H9 (cell line): ENCODE measurements around the gene FEM1B. TPM values are rescaled to one million over a fixed set of nuclear protein-coding genes. Genes with fewer than 3 reads are reported as not detected.

Experiments
- DNase-seq: peaks from one replicate; pipeline ENCODE4 v3.0.0-alpha.2; 2017
- H2AFZ ChIP-seq: one replicate; pipeline ENCODE4 v1.6.1; 2013; ENCODE audit warnings: mild to moderate bottlenecking, low read length, control low read depth, moderate library complexity
- H2AK5ac ChIP-seq: 2 replicates; pipeline ENCODE4 v1.6.1; 2013; ENCODE audit warnings: low read length, control low read depth, mixed read lengths; ENCODE audit not compliant: insufficient read length
- H2BK120ac ChIP-seq: one replicate; pipeline ENCODE4 v1.6.1; 2013; ENCODE audit warnings: low read depth, mild to moderate bottlenecking, low read length, control low read depth, inconsistent platforms; ENCODE audit not compliant: poor library complexity, severe bottlenecking
- H2BK12ac ChIP-seq: 2 replicates; pipeline ENCODE4 v1.6.1; 2013; ENCODE audit warnings: low read length, control low read depth, mixed read lengths, low read depth; ENCODE audit not compliant: insufficient read length
- H2BK15ac ChIP-seq: 2 replicates; pipeline ENCODE4 v1.6.1; 2013; ENCODE audit warnings: low read depth, low read length, control low read depth
- H2BK20ac ChIP-seq: one replicate; pipeline ENCODE4 v1.6.1; 2013; ENCODE audit warnings: low read depth, mild to moderate bottlenecking, low read length, control low read depth, inconsistent platforms; ENCODE audit not compliant: poor library complexity, severe bottlenecking
- H2BK5ac ChIP-seq: 2 replicates; pipeline ENCODE4 v1.6.1; 2013; ENCODE audit warnings: low read length, control low read depth, mixed read lengths; ENCODE audit not compliant: insufficient read length
- H3K14ac ChIP-seq: 2 replicates; pipeline ENCODE4 v1.6.1; 2013; ENCODE audit warnings: low read length, control low read depth; ENCODE audit not compliant: insufficient read depth
- H3K18ac ChIP-seq: 2 replicates; pipeline ENCODE4 v1.6.1; 2013; ENCODE audit warnings: low read depth, mild to moderate bottlenecking, mixed read lengths, low read length, control low read depth; ENCODE audit not compliant: insufficient read length
- H3K23ac ChIP-seq: 2 replicates; pipeline ENCODE4 v1.6.1; 2013; ENCODE audit warnings: low read length, control low read depth, mixed read lengths, low read depth; ENCODE audit not compliant: insufficient read length
- H3K23me2 ChIP-seq: 2 replicates; pipeline ENCODE4 v1.6.1; 2013; ENCODE audit warnings: low read depth, mild to moderate bottlenecking, mixed read lengths, low read length, control low read depth; ENCODE audit not compliant: insufficient read length, poor library complexity, severe bottlenecking
- H3K27ac ChIP-seq: 2 replicates; pipeline ENCODE4 v1.5.1; 2013; ENCODE audit warnings: low read length, control low read depth, mixed read lengths, low read depth; ENCODE audit not compliant: insufficient read length
- H3K27me3 ChIP-seq: 2 replicates; pipeline ENCODE4 v1.6.1; 2013; ENCODE audit warnings: low read length, control low read depth, inconsistent platforms; ENCODE audit not compliant: insufficient read depth
- H3K4ac ChIP-seq: 2 replicates; pipeline ENCODE4 v1.6.1; 2013; ENCODE audit warnings: low read depth, mild to moderate bottlenecking, control low read depth, inconsistent platforms, low read length, moderate library complexity
- H3K4me1 ChIP-seq: 2 replicates; pipeline ENCODE4 v1.6.1; 2013; ENCODE audit warnings: low read length, control low read depth, inconsistent platforms; ENCODE audit not compliant: insufficient read depth
- H3K4me2 ChIP-seq: 2 replicates; pipeline ENCODE4 v1.6.1; 2013; ENCODE audit warnings: low read length, control low read depth, mixed read lengths; ENCODE audit not compliant: insufficient read length, insufficient read depth
- H3K56ac ChIP-seq: 2 replicates; pipeline ENCODE4 v1.6.1; 2013; ENCODE audit warnings: low read depth, mild to moderate bottlenecking, mixed read lengths, low read length, control low read depth; ENCODE audit not compliant: insufficient read length
- H3K79me1 ChIP-seq: 2 replicates; pipeline ENCODE4 v1.6.1; 2013; ENCODE audit warnings: low read depth, mild to moderate bottlenecking, moderate library complexity, low read length, control low read depth, inconsistent platforms; ENCODE audit not compliant: insufficient read depth, poor library complexity, severe bottlenecking
- H3K79me2 ChIP-seq: 2 replicates; pipeline ENCODE4 v1.6.1; 2013; ENCODE audit warnings: low read length, control low read depth, inconsistent platforms; ENCODE audit not compliant: insufficient read depth
- H3K9ac ChIP-seq: 2 replicates; pipeline ENCODE4 v1.6.1; 2013; ENCODE audit warnings: low read length, control low read depth, mixed read lengths; ENCODE audit not compliant: insufficient read length; ENCODE audit errors: extremely low read depth
- H3K9me3 ChIP-seq: one replicate; pipeline ENCODE4 v1.6.1; 2013; ENCODE audit warnings: low read depth, low read length, inconsistent platforms; ENCODE audit not compliant: control insufficient read depth
- H3T11ph ChIP-seq: one replicate; pipeline ENCODE4 v1.6.1; 2013; ENCODE audit warnings: mild to moderate bottlenecking, low read length, control low read depth, inconsistent platforms
- H4K20me1 ChIP-seq: one replicate; pipeline ENCODE4 v1.6.1; 2013; ENCODE audit not compliant: control insufficient read depth, insufficient read length, insufficient read depth
- H4K5ac ChIP-seq: 2 replicates; pipeline ENCODE4 v1.6.1; 2013; ENCODE audit warnings: low read depth, mild to moderate bottlenecking, mixed read lengths, low read length, control low read depth; ENCODE audit not compliant: insufficient read length
- H4K8ac ChIP-seq: replicated peaks from 2 replicates; pipeline ENCODE4 v1.6.1; 2013; ENCODE audit warnings: low read length, control low read depth, mixed read lengths, low read depth; ENCODE audit not compliant: insufficient read length
- H4K91ac ChIP-seq: 2 replicates; pipeline ENCODE4 v1.6.1; 2013; ENCODE audit warnings: low read depth, mild to moderate bottlenecking, moderate library complexity, mixed read lengths, low read length, control low read depth; ENCODE audit not compliant: insufficient read length
- H3K27ac Mint-ChIP-seq, 3 experiments: 2 replicates in 2 of 3; 3 replicates in 1 of 3; pipeline ENCODE4 v1.8.0; 2020 to 2021; ENCODE audit warnings: mixed read lengths in 3 of 3, mild to moderate bottlenecking in 1 of 3, moderate library complexity in 1 of 3
- H3K27me3 Mint-ChIP-seq: 2 replicates; pipeline ENCODE4 v1.8.0; 2021; ENCODE audit warnings: low read depth, mild to moderate bottlenecking, moderate library complexity, mixed read lengths
- H3K36me3 Mint-ChIP-seq, 3 experiments: 2 replicates in 2 of 3; 3 replicates in 1 of 3; pipeline ENCODE4 v1.8.0; 2020 to 2021; ENCODE audit warnings: low read depth in 3 of 3, mixed read lengths in 3 of 3; ENCODE audit not compliant: insufficient read depth in 1 of 3
- H3K4me1 Mint-ChIP-seq, 2 experiments: 2 replicates each; pipeline ENCODE4 v1.8.0; 2020; ENCODE audit warnings: mixed read lengths in 2 of 2
- H3K4me3 Mint-ChIP-seq, 2 experiments: 2 replicates in 1 of 2; 3 replicates in 1 of 2; pipeline ENCODE4 v1.8.0; 2020 to 2021; ENCODE audit warnings: mild to moderate bottlenecking in 2 of 2, mixed read lengths in 2 of 2, moderate library complexity in 1 of 2
- H3K9me3 Mint-ChIP-seq, 2 experiments: 2 replicates in 1 of 2; 3 replicates in 1 of 2; pipeline ENCODE4 v1.8.0; 2020; ENCODE audit warnings: mild to moderate bottlenecking in 2 of 2, mixed read lengths in 2 of 2, moderate library complexity in 1 of 2
- WGBS: extraction: QIAGEN DNeasy Blood & Tissue Kit; methylation state at CpG from one replicate; pipeline ENCODE4 v1.1.7; 2013; ENCODE audit warnings: missing lambda C conversion rate, low lambda C conversion rate, mixed read lengths; ENCODE audit not compliant: insufficient read length; ENCODE audit errors: extremely low coverage; 5-methylcytosine and 5-hydroxymethylcytosine counted together
- total RNA-seq: library from RNA; stranded (reverse); gene quantifications from 2 replicates; pipeline ENCODE4 v1.2.1, GENCODE V29; 2021
- TF ChIP-seq, protein P1 (sequence below): fragments of 200-600 bp; sonication (generic); conservative IDR thresholded peaks from 3 replicates; pipeline ENCODE4 v1.8.0; 2021; ENCODE audit warnings: antibody characterized with exemption, mild to moderate bottlenecking

The FEM1B gene
- total RNA-seq, 1 experiment from 2014 or later: 77.9 TPM

DNA sequence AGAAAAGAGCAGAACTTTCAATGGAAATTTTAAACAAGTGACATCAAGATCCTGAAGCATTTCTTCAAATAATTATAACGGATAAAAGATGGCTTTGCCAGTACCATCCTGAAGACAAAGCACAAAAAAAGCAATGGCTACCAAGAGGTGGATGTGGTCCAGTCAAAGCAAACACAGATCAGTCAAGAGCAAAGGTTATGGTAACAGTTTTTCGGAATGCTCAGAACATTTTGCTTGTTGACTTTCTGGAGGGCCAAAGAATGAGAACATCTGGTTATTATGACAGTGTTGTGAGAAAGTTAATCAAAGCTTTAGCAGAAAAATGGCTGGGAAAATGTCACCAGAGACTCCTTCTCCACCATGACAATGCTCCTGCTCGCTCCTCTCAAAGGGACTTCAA lies 31.5 kb downstream of the FEM1B start:
- no peaks in the 10 kb centered on the region for H3K23me2 ChIP-seq
- no CpG with 5 or more reads among the region's 3 CpGs for WGBS
- Mint-ChIP-seq H3K9me3 (no peaks in the 10 kb centered on the region), H3K4me1 (peaks cover 41 to 61% of the 10 kb centered on the region in 2 experiments), H3K27ac (no peak overlapping the region), H3K4me3 (no peak overlapping the region), H3K36me3 (no peaks in the 10 kb centered on the region), H3K27me3 (peaks cover 2% of the 10 kb centered on the region; the same call in 1 of the 2 replicates)
- no peak overlapping the region for H4K5ac ChIP-seq
- H4K91ac ChIP-seq: no peak overlapping the region
- H3K79me2 ChIP-seq: no peaks in the 10 kb centered on the region
- TF ChIP-seq, protein P1, sequence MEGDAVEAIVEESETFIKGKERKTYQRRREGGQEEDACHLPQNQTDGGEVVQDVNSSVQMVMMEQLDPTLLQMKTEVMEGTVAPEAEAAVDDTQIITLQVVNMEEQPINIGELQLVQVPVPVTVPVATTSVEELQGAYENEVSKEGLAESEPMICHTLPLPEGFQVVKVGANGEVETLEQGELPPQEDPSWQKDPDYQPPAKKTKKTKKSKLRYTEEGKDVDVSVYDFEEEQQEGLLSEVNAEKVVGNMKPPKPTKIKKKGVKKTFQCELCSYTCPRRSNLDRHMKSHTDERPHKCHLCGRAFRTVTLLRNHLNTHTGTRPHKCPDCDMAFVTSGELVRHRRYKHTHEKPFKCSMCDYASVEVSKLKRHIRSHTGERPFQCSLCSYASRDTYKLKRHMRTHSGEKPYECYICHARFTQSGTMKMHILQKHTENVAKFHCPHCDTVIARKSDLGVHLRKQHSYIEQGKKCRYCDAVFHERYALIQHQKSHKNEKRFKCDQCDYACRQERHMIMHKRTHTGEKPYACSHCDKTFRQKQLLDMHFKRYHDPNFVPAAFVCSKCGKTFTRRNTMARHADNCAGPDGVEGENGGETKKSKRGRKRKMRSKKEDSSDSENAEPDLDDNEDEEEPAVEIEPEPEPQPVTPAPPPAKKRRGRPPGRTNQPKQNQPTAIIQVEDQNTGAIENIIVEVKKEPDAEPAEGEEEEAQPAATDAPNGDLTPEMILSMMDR: no peak
- no peak overlapping the region for H3K18ac ChIP-seq
- no peak overlapping the region for H3T11ph ChIP-seq
- H2AK5ac ChIP-seq: no peak overlapping the region
- no peak overlapping the region for H2AFZ ChIP-seq
- no peak overlapping the region for H3K56ac ChIP-seq
- no peak overlapping the region for H2BK5ac ChIP-seq
- no peak overlapping the region for H2BK20ac ChIP-seq
- no peak overlapping the region for H3K27ac ChIP-seq
- no peak overlapping the region for H2BK15ac ChIP-seq
- no peak overlapping the region for H3K4ac ChIP-seq
- H2BK120ac ChIP-seq: no peak overlapping the region
- H3K79me1 ChIP-seq: no peaks in the 10 kb centered on the region
- H2BK12ac ChIP-seq: no peak overlapping the region
- no peaks in the 10 kb centered on the region for H3K27me3 ChIP-seq
- H3K9ac ChIP-seq: no peak overlapping the region
- no peaks in the 10 kb centered on the region for H4K20me1 ChIP-seq
- H3K23ac ChIP-seq: no peak overlapping the region
- H4K8ac ChIP-seq: no peak overlapping the region
- H3K9me3 ChIP-seq: no peaks in the 10 kb centered on the region
- no peaks in the 10 kb centered on the region; the same call in 1 of the 2 replicates for H3K4me1 ChIP-seq
- H3K4me2 ChIP-seq: no peak overlapping the region
- no peak for DNase-seq
- H3K14ac ChIP-seq: no peak overlapping the region
